Neuronal stem cell (in vitro differentiated cells): ENCODE data around the gene CCDC178.

ENCODE experiments used
- DNase-seq: peaks from one replicate; pipeline ENCODE4 v3.0.0-alpha.2; 2013; ENCODE audit warnings: low spot score
- H2AFZ ChIP-seq: one replicate; pipeline ENCODE4 v1.6.1; 2013; ENCODE audit warnings: mild to moderate bottlenecking, low read length, inconsistent platforms
- H2AK5ac ChIP-seq: 2 replicates; pipeline ENCODE4 v1.6.1; 2013; ENCODE audit warnings: low read depth, mild to moderate bottlenecking, inconsistent platforms, low read length, moderate library complexity, mixed read lengths
- H2BK120ac ChIP-seq: 2 replicates; pipeline ENCODE4 v1.6.1; 2013; ENCODE audit warnings: low read depth, mild to moderate bottlenecking, inconsistent platforms, low read length, moderate library complexity, mixed read lengths
- H2BK12ac ChIP-seq: one replicate; pipeline ENCODE4 v1.6.1; 2013; ENCODE audit warnings: low read length, inconsistent platforms
- H2BK15ac ChIP-seq: 2 replicates; pipeline ENCODE4 v1.6.1; 2013; ENCODE audit warnings: mild to moderate bottlenecking, low read length, inconsistent platforms, mixed read lengths
- H2BK5ac ChIP-seq: one replicate; pipeline ENCODE4 v1.6.1; 2013; ENCODE audit warnings: inconsistent platforms, mild to moderate bottlenecking, low read length, moderate library complexity
- H3K14ac ChIP-seq: one replicate; pipeline ENCODE4 v1.6.1; 2013; ENCODE audit warnings: low read length, inconsistent platforms
- H3K18ac ChIP-seq: 2 replicates; pipeline ENCODE4 v1.6.1; 2013; ENCODE audit warnings: low read length, inconsistent platforms
- H3K23ac ChIP-seq: 2 replicates; pipeline ENCODE4 v1.6.1; 2013; ENCODE audit warnings: low read depth, mild to moderate bottlenecking, mixed read lengths, low read length, inconsistent platforms; ENCODE audit not compliant: poor library complexity
- H3K27ac ChIP-seq: replicated peaks from 3 replicates; pipeline ENCODE4 v1.5.1; 2013; ENCODE audit warnings: low read length, inconsistent platforms
- H3K27me3 ChIP-seq, 3 experiments: 2 replicates each; pipeline ENCODE4 v1.6.1; 2013; ENCODE audit warnings: low read length in 3 of 3, mild to moderate bottlenecking in 2 of 3, inconsistent platforms in 1 of 3, low read depth in 1 of 3, mixed read lengths in 1 of 3, moderate library complexity in 1 of 3; ENCODE audit not compliant: control insufficient read depth in 3 of 3, insufficient read depth in 3 of 3
- H3K36me3 ChIP-seq, 2 donors: replicated peaks in 1 of 2; 2 replicates each; pipeline ENCODE4 v1.6.1; 2013; ENCODE audit warnings: low read length in 2 of 2; ENCODE audit not compliant: control insufficient read depth in 2 of 2, insufficient read depth in 2 of 2
- H3K4ac ChIP-seq: 2 replicates; pipeline ENCODE4 v1.6.1; 2013; ENCODE audit warnings: inconsistent platforms, mild to moderate bottlenecking, low read length, moderate library complexity
- H3K4me1 ChIP-seq, 2 donors: 1 replicate in 1 of 2; 2 replicates in 1 of 2; pipeline ENCODE4 v1.6.1; 2013; ENCODE audit warnings: low read length in 2 of 2, low read depth in 1 of 2; ENCODE audit not compliant: control insufficient read depth in 2 of 2, insufficient read depth in 1 of 2
- H3K4me2 ChIP-seq: one replicate; pipeline ENCODE4 v1.6.1; 2013; ENCODE audit warnings: mild to moderate bottlenecking, low read length, inconsistent platforms; ENCODE audit not compliant: insufficient read depth, poor library complexity, severe bottlenecking
- H3K4me3 ChIP-seq, 2 donors: 2 replicates each; pipeline ENCODE4 v1.5.1; 2013; ENCODE audit warnings: low read length in 2 of 2, mild to moderate bottlenecking in 2 of 2, inconsistent platforms in 1 of 2, moderate library complexity in 1 of 2
- H3K79me1 ChIP-seq: one replicate; pipeline ENCODE4 v1.6.1; 2013; ENCODE audit warnings: low read depth, mild to moderate bottlenecking, inconsistent platforms, low read length, moderate library complexity
- H3K9ac ChIP-seq: one replicate; pipeline ENCODE4 v1.6.1; 2013; ENCODE audit warnings: mild to moderate bottlenecking, low read depth, low read length, inconsistent platforms; ENCODE audit not compliant: poor library complexity
- H3K9me3 ChIP-seq, 2 donors: replicated peaks in 1 of 2; 2 replicates each; pipeline versions ENCODE3 to v1.6.1; 2013; ENCODE audit warnings: low read length in 2 of 2, mild to moderate bottlenecking in 2 of 2, inconsistent platforms in 1 of 2, low read depth in 1 of 2, mixed read lengths in 1 of 2, moderate library complexity in 1 of 2; ENCODE audit not compliant: control insufficient read depth in 2 of 2, insufficient read depth in 1 of 2
- H4K8ac ChIP-seq: one replicate; pipeline ENCODE4 v1.6.1; 2013; ENCODE audit warnings: low read depth, mild to moderate bottlenecking, inconsistent platforms, low read length, moderate library complexity
- H4K91ac ChIP-seq: one replicate; pipeline ENCODE4 v1.6.1; 2013; ENCODE audit warnings: low read length, low read depth, mild to moderate bottlenecking, inconsistent platforms; ENCODE audit not compliant: poor library complexity
- whole genome bisulfite sequencing, 2 donors: extraction: QIAGEN DNeasy Blood & Tissue Kit; methylation state at CpG; one replicate each; pipeline ENCODE4 v1.1.7; 2013; ENCODE audit warnings: missing lambda C conversion rate in 2 of 2, mixed read lengths in 1 of 2; ENCODE audit not compliant: insufficient read length in 2 of 2, insufficient replicate concordance in 1 of 2; ENCODE audit errors: extremely low coverage in 2 of 2; 5-methylcytosine and 5-hydroxymethylcytosine counted together

CCDC178 gene

DNA sequence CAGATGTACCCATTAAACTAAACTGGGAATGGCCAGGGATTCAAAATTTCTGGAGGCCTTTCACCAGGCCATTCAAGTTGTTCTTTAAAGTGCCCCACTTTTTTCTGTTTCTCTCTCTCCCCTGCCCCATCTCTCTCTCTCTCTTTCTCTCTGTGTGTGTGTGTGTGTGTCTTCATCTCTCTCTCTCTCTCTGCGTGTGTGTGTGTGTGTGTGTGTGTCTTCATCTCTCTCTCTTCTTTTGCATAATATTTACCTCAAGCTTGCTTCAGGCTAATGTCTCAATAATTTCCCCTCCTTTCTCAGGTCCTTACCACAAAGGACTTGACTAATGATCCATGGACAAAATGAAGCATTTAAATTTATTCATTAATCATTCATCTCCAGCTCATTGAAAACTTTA is 503.5 kb downstream of the CCDC178 start:
- Histone ChIP-seq H3K4ac (no peak overlapping the region), H3K79me1 (no peaks in the 10 kb centered on the region), H3K4me1 (no peaks in the 10 kb centered on the region), H2BK12ac (no peak overlapping the region), H3K18ac (no peak overlapping the region), H3K4me2 (no peak overlapping the region), H3K27ac (no peak overlapping the region), H3K9me3 (peaks cover 0 to 4% of the 10 kb centered on the region in 2 donors), H4K91ac (no peak overlapping the region), H2BK120ac (no peak overlapping the region), H2BK5ac (no peak overlapping the region), H3K14ac (no peak overlapping the region), H2AFZ (no peak overlapping the region), H3K4me3 (no peak overlapping the region), H3K9ac (no peak overlapping the region), H4K8ac (no peak overlapping the region), H3K23ac (no peak overlapping the region), H3K27me3 (no peaks in the 10 kb centered on the region), H2BK15ac (no peak overlapping the region), H3K36me3 (no peaks in the 10 kb centered on the region), H2AK5ac (no peak overlapping the region)
- DNase-seq, result no peak
- WGBS, 2 donors, result no CpG with 5 or more reads among the region's 1 CpG

DNA sequence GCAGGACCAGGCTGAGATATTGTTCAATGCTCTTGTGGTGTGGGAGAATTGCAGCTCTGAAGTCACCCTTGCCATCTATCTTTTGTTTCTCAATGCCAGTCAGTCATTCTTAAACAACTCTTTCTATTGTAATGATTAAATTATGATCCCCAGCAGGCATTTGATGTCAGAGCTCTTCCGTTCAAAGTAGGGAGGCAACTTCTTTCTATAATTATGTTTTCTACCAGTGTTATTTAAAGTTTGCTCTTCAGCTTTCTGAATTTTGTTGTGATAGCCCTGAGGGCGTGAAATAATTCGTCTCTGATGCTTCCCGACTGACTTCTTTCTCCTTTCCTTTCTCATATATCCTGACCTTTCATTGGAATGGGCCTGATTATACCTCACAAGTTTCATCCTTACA is 506.3 kb downstream of the CCDC178 start:
- no peak overlapping the region for H2BK5ac ChIP-seq
- no peak overlapping the region for H3K14ac ChIP-seq
- no peak overlapping the region for H4K8ac ChIP-seq
- H2AK5ac ChIP-seq, result no peak overlapping the region
- no peak overlapping the region for H3K4me3 ChIP-seq
- no peak overlapping the region for H2AFZ ChIP-seq
- no peak overlapping the region for H3K23ac ChIP-seq
- no peaks in the 10 kb centered on the region for H3K27me3 ChIP-seq
- no peak overlapping the region for H3K4ac ChIP-seq
- H2BK15ac ChIP-seq, result no peak overlapping the region
- no peaks in the 10 kb centered on the region for H3K79me1 ChIP-seq
- H3K27ac ChIP-seq, result no peak overlapping the region
- no peak overlapping the region for H3K4me2 ChIP-seq
- no peak for DNase-seq
- H3K4me1 ChIP-seq, result no peaks in the 10 kb centered on the region
- no peak overlapping the region for H2BK120ac ChIP-seq
- H3K36me3 ChIP-seq, result no peaks in the 10 kb centered on the region
- no peak overlapping the region for H3K18ac ChIP-seq
- WGBS, 2 donors, result no CpG with 5 or more reads among the region's 4 CpGs
- no peak overlapping the region for H2BK12ac ChIP-seq
- H3K9ac ChIP-seq, result no peak overlapping the region
- H3K9me3 ChIP-seq, result peaks cover 0 to 4% of the 10 kb centered on the region in 2 donors
- no peak overlapping the region for H4K91ac ChIP-seq

DNA sequence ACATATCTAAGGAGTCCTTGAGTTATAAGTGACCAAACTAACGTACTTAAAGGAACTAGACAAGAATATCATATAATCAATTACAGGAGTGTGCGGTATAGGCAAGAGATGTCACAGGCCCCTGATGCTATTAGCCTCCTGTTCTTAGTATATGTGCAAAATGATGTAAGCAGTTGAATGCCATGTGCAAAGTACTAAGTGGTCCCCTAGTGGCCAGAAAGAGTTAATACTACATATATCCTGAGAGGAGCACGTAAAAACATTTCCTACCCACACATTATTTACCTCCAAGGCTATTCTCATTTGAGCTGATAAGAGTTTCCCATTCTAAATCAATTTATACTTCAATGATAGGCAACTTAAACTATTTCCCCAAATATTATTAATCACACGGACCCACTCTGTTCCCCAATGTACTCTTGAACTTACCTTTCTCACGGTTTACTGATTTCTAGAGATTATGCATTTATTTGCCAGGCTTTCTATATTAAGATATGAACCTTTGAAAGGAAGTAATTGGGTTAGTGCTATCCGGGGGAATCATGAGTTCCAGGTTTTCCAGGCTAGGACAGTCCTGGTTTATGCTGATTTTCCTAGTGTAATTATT is 509.7 kb downstream of the CCDC178 start:
- no peak overlapping the region for H2AK5ac ChIP-seq
- peak; percentile 9 for DNase-seq

DNA sequence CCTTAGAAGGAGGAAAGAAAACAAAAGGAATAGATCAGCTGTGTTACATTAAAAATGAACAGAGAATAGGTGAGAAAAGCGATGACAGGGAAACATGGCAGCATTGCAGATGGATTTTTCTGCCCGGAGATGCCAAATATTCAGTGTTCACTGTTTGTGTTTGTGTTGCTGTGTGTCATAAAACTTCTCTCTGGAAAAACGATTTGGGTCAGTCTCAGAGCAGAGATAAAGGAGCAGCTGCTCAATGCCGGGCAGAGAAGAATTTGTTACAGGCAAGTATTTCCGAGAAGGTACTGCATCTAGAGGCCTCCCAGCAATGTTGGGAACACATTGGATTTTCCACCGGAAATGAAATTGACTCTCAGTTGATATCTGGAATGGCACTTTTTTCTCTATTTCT is 511.3 kb downstream of the CCDC178 start:
- Histone ChIP-seq H3K27ac (no peak overlapping the region), H3K14ac (no peak overlapping the region), H2BK120ac (no peak overlapping the region), H3K4ac (no peak overlapping the region), H3K4me3 (no peak overlapping the region), H3K9me3 (peaks cover 0 to 4% of the 10 kb centered on the region in 2 donors), H3K18ac (no peak overlapping the region), H3K23ac (no peak overlapping the region), H3K27me3 (no peaks in the 10 kb centered on the region), H3K4me1 (no peaks in the 10 kb centered on the region), H3K9ac (no peak overlapping the region), H3K36me3 (no peaks in the 10 kb centered on the region), H2AK5ac (no peak overlapping the region), H2BK15ac (no peak overlapping the region), H3K79me1 (no peaks in the 10 kb centered on the region), H2BK12ac (no peak overlapping the region), H2BK5ac (no peak overlapping the region), H4K91ac (no peak overlapping the region), H2AFZ (no peak overlapping the region), H4K8ac (no peak overlapping the region), H3K4me2 (no peak overlapping the region)
- no peak for DNase-seq
- WGBS, 2 donors, result no CpG with 5 or more reads among the region's 6 CpGs

More for the DNA sequence above, 509.7 kb downstream of the CCDC178 start:
- Histone ChIP-seq H3K4me1 (no peaks in the 10 kb centered on the region), H3K23ac (no peak overlapping the region), H3K27me3 (no peaks in the 10 kb centered on the region), H3K18ac (no peak overlapping the region), H3K4me2 (no peak overlapping the region), H2BK5ac (no peak overlapping the region), H3K9ac (no peak overlapping the region), H3K36me3 (no peaks in the 10 kb centered on the region), H3K4ac (no peak overlapping the region), H2BK15ac (no peak overlapping the region), H3K9me3 (peaks cover 0 to 4% of the 10 kb centered on the region in 2 donors), H2BK120ac (no peak overlapping the region), H3K14ac (no peak overlapping the region), H2AFZ (no peak overlapping the region), H2BK12ac (no peak overlapping the region), H4K91ac (no peak overlapping the region), H3K79me1 (no peaks in the 10 kb centered on the region), H3K27ac (no peak overlapping the region), H3K4me3 (no peak overlapping the region), H4K8ac (no peak overlapping the region)
- no CpG with 5 or more reads among the region's 6 CpGs for WGBS, 2 donors
